Panc1 (cell line): ENCODE data around the gene VPS45. TPM values are rescaled to one million over a fixed set of nuclear protein-coding genes. Genes with fewer than 3 reads are reported as not detected.

Experiments
- ATAC-seq: fragments of 200-7000 bp; cut with Tn5 transposase; 2 replicates; pipeline ENCODE4 v1.9.1; 2020; ENCODE audit warnings: mild to moderate bottlenecking, moderate library complexity
- BruUV-seq: library from RNA; stranded (reverse); fragments of 400-500 nt; replicated peaks from 2 replicates; lab custom pipeline; 2021; lab: Mats Ljungman, UMichigan
- CTCF ChIA-PET: fragments of 300-600 bp; sonication (Branson Sonifier 250); formaldehyde crosslinking; loops from one replicate; lab custom pipeline; 2022; ENCODE audit warnings: antibody characterized with exemption; lab: Charles Lee
- POLR2A ChIA-PET: fragments of 300-600 bp; sonication (Branson Sonifier 250); formaldehyde crosslinking; loops from one replicate; lab custom pipeline; 2022; ENCODE audit warnings: antibody characterized with exemption; lab: Charles Lee
- DNase-seq: peaks from one replicate; pipeline ENCODE4 v3.0.0-alpha.2; 2010; ENCODE audit warnings: low read depth, low spot score
- H3K27ac ChIP-seq: 2 replicates; pipeline ENCODE4 v1.5.1; 2011; ENCODE audit warnings: mild to moderate bottlenecking, low read length, inconsistent platforms
- H3K27me3 ChIP-seq: fragments of 200-500 bp; sonication (Bioruptor generic); 2 replicates; pipeline ENCODE4 v1.6.0; 2014; ENCODE audit warnings: low read length, inconsistent platforms; ENCODE audit not compliant: control insufficient read depth, insufficient read depth
- H3K36me3 ChIP-seq: fragments of 200-500 bp; sonication (Bioruptor generic); 2 replicates; pipeline ENCODE4 v1.5.1; 2014; ENCODE audit warnings: inconsistent platforms, mild to moderate bottlenecking, low read length, moderate library complexity; ENCODE audit not compliant: control insufficient read depth, insufficient read depth
- H3K4me1 ChIP-seq: 2 replicates; pipeline ENCODE4 v1.5.1; 2011; ENCODE audit warnings: inconsistent platforms, mild to moderate bottlenecking, low read length, moderate library complexity; ENCODE audit not compliant: control insufficient read depth, insufficient read depth
- H3K4me3 ChIP-seq, 2 experiments: 2 replicates each; pipeline ENCODE4 v1.5.1; 2011 to 2012; ENCODE audit warnings: low read depth in 2 of 2, low read length in 2 of 2, mild to moderate bottlenecking in 2 of 2, inconsistent platforms in 1 of 2, moderate library complexity in 1 of 2
- H3K9me3 ChIP-seq: fragments of 200-500 bp; sonication (Bioruptor generic); 2 replicates; pipeline ENCODE4 v1.5.1; 2014; ENCODE audit warnings: low read depth, mild to moderate bottlenecking, inconsistent platforms, low read length, moderate library complexity; ENCODE audit not compliant: control insufficient read depth, insufficient read depth
- POLR2AphosphoS5 ChIP-seq: IDR thresholded peaks from 2 replicates; pipeline ENCODE4 v1.6.1; 2012; ENCODE audit warnings: mild to moderate bottlenecking, low read depth, low read length, moderate library complexity
- SIN3A ChIP-seq: IDR thresholded peaks from 2 replicates; pipeline ENCODE4 v1.6.1; 2012; ENCODE audit warnings: low read depth, mild to moderate bottlenecking, low read length, moderate library complexity, borderline replicate concordance; ENCODE audit not compliant: insufficient read depth
- TCF7L2 ChIP-seq: IDR thresholded peaks from 2 replicates; pipeline ENCODE4 v1.6.1; 2011; ENCODE audit warnings: mild to moderate bottlenecking, low read depth, low read length, inconsistent platforms
- in situ Hi-C: cut with HindIII; loops from 2 replicates; pipeline ENCODE4 v1.10.0; 2016; ENCODE audit warnings: low sequenced_read_pairs, low pct_unique_long_range_greater_than_20kb
- intact Hi-C: fragments of 100-400 bp; cut with micrococcal nuclease; formaldehyde crosslinking; loops from one replicate; pipeline ENCODE4 v1.10.0; 2022; ENCODE audit not compliant: unreplicated experiment
- total RNA-seq: library from RNA; stranded (reverse); gene quantifications from one replicate; pipeline ENCODE4 v1.2.1, GENCODE V29; 2021; ENCODE audit not compliant: unreplicated experiment
- TF ChIP-seq, protein P1 (sequence below): fragments of 450-650 bp; IDR thresholded peaks from 2 replicates; pipeline ENCODE4 v1.5.1; 2017; ENCODE audit warnings: mild to moderate bottlenecking
- TF ChIP-seq, protein P2 (sequence below), 2 experiments: IDR thresholded peaks; 2 replicates each; pipeline ENCODE4 v1.6.1; 2011 to 2012; ENCODE audit warnings: low read depth in 2 of 2, control low read depth in 1 of 2, low read length in 1 of 2, mild to moderate bottlenecking in 1 of 2, moderate library complexity in 1 of 2; ENCODE audit not compliant: insufficient read depth in 1 of 2

Gene VPS45
- total RNA-seq, 1 experiment from 2014 or later: 24.9 TPM

DNA sequence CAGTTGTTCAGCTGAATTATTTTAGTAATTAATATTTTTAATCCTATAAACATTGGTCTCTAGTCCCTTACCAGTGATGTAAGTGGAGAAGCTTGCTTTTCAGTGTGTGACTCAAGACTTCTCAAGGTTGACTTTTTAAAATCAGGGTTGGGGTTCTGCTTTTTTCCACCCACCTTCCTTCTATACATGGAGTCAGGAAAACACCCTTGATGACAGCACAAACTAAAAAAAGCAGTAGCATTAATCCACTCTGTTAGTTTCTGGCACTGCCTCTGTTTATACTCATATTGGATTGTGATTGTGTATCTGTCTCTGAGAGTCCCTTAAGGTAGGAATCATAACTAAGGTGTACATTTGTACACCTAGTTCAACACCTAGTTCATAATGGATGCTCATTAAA is 73.9 kb downstream of the VPS45 start:
- intact Hi-C loops (no loop called here), in situ Hi-C loops (no loop called here)
- ATAC-seq (no peak), DNase-seq (no peak)
- no TSS peak for BruUV-seq
- no peak overlapping the region for H3K27ac ChIP-seq
- TF ChIP-seq, protein P1, sequence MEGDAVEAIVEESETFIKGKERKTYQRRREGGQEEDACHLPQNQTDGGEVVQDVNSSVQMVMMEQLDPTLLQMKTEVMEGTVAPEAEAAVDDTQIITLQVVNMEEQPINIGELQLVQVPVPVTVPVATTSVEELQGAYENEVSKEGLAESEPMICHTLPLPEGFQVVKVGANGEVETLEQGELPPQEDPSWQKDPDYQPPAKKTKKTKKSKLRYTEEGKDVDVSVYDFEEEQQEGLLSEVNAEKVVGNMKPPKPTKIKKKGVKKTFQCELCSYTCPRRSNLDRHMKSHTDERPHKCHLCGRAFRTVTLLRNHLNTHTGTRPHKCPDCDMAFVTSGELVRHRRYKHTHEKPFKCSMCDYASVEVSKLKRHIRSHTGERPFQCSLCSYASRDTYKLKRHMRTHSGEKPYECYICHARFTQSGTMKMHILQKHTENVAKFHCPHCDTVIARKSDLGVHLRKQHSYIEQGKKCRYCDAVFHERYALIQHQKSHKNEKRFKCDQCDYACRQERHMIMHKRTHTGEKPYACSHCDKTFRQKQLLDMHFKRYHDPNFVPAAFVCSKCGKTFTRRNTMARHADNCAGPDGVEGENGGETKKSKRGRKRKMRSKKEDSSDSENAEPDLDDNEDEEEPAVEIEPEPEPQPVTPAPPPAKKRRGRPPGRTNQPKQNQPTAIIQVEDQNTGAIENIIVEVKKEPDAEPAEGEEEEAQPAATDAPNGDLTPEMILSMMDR: no peak
- TF ChIP-seq SIN3A (no peak), TCF7L2 (no peak), POLR2AphosphoS5 (no peak)
- TF ChIP-seq, protein P2, sequence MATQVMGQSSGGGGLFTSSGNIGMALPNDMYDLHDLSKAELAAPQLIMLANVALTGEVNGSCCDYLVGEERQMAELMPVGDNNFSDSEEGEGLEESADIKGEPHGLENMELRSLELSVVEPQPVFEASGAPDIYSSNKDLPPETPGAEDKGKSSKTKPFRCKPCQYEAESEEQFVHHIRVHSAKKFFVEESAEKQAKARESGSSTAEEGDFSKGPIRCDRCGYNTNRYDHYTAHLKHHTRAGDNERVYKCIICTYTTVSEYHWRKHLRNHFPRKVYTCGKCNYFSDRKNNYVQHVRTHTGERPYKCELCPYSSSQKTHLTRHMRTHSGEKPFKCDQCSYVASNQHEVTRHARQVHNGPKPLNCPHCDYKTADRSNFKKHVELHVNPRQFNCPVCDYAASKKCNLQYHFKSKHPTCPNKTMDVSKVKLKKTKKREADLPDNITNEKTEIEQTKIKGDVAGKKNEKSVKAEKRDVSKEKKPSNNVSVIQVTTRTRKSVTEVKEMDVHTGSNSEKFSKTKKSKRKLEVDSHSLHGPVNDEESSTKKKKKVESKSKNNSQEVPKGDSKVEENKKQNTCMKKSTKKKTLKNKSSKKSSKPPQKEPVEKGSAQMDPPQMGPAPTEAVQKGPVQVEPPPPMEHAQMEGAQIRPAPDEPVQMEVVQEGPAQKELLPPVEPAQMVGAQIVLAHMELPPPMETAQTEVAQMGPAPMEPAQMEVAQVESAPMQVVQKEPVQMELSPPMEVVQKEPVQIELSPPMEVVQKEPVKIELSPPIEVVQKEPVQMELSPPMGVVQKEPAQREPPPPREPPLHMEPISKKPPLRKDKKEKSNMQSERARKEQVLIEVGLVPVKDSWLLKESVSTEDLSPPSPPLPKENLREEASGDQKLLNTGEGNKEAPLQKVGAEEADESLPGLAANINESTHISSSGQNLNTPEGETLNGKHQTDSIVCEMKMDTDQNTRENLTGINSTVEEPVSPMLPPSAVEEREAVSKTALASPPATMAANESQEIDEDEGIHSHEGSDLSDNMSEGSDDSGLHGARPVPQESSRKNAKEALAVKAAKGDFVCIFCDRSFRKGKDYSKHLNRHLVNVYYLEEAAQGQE (IDR thresholded peaks at IDR 0.05; ENCODE audit: insufficient read depth in 1 of 2, low read depth in 2 of 2, low read length in 1 of 2): no peak
- CTCF ChIA-PET: no interaction called here
- POLR2A ChIA-PET: interaction anchor here (0.6 kb wide), 1 partner anchor 60 kb away, joined by 4 read pairs; no protein-coding TSS in a partner anchor
- H3K4me3 ChIP-seq: no peak overlapping the region
- no peaks in the 10 kb centered on the region for H3K4me1 ChIP-seq
- H3K9me3 ChIP-seq: no peaks in the 10 kb centered on the region
- H3K27me3 ChIP-seq: no peaks in the 10 kb centered on the region
- H3K36me3 ChIP-seq: no peaks in the 10 kb centered on the region

- in situ Hi-C loops (no loop called here), intact Hi-C loops (no loop called here)
- TF ChIP-seq TCF7L2: no peak
- TF ChIP-seq, protein P2 (IDR thresholded peaks at IDR 0.05; ENCODE audit: insufficient read depth in 1 of 2, low read depth in 2 of 2, low read length in 1 of 2): no peak
- TF ChIP-seq, protein P1: no peak
- TF ChIP-seq SIN3A: no peak
- TF ChIP-seq POLR2AphosphoS5: no peak
- no TSS peak for BruUV-seq
- Histone ChIP-seq H3K27me3 (no peaks in the 10 kb centered on the region), H3K9me3 (no peaks in the 10 kb centered on the region), H3K4me3 (no peak overlapping the region), H3K4me1 (no peaks in the 10 kb centered on the region), H3K36me3 (no peaks in the 10 kb centered on the region), H3K27ac (no peak overlapping the region)
- ChIA-PET POLR2A (no interaction called here), CTCF (no interaction called here)
- DNase-seq: no peak
- ATAC-seq: no peak
Measured at GRCh38 chr1:150142083-150142482, 74.5 kb downstream of the VPS45 start.
